Fibroblast of villous mesenchyme (primary cell): ENCODE data around the gene DGKI. TPM values are rescaled to one million over a fixed set of nuclear protein-coding genes. Genes with fewer than 3 reads are reported as not detected.

Experiments used
- DNase-seq: peaks from one replicate; pipeline ENCODE4 v3.0.0-alpha.2; 2010; ENCODE audit warnings: low read depth
- H3K4me3 ChIP-seq: 2 replicates; pipeline ENCODE4 v1.5.1; 2011; ENCODE audit warnings: low read depth, mild to moderate bottlenecking, low read length
- CTCF ChIP-seq: IDR thresholded peaks from 2 replicates; pipeline ENCODE4 v1.5.1; 2012; ENCODE audit warnings: low read depth, mild to moderate bottlenecking, low read length; ENCODE audit not compliant: insufficient read depth
- total RNA-seq: library from RNA; depleted of rRNA; stranded (reverse); fragments of >200 nt; gene quantifications from 2 replicates; pipeline ENCODE4 v1.2.3, GENCODE V29; 2012

The DGKI gene
- total RNA-seq, 1 donor, result 3.5 TPM

DNA sequence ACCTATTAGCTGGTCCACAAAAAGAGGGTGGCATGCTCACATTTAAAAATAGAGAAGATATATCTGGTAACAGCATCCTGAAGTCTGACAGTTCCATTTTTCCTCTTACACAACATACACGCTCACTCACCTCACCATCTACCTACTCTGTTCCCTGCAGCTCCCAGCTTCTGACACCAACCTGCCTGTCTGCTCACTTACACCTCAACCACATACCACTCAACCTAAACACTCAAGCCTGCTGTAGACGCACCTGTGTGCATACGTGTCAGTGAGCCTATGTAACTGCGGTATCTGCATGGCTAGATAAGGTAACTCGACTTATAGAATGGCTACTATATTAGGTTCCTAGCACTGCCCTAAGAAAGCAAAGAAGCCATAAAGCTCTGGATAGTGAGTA lies 174.9 kb downstream of the DGKI start:
- H3K4me3 ChIP-seq, result no peak overlapping the region
- no peak for TF ChIP-seq CTCF
- no peak for DNase-seq

- no peak for DNase-seq
- no peak overlapping the region for H3K4me3 ChIP-seq
- TF ChIP-seq CTCF, result no peak
Measured at GRCh38 chr7:137670222-137671064, 176.3 kb downstream of the DGKI start.

GRCh38 chr7:137669706-137670105 lies 177.1 kb downstream of the DGKI start:
- H3K4me3 ChIP-seq, result no peak overlapping the region
- no peak for DNase-seq
- no peak for TF ChIP-seq CTCF

GRCh38 chr7:137668404-137668803 lies 178.4 kb downstream of the DGKI start:
- DNase-seq, result no peak
- no peak for TF ChIP-seq CTCF
- H3K4me3 ChIP-seq, result no peak overlapping the region

- peak; percentile 59 for DNase-seq
- no peak overlapping the region for H3K4me3 ChIP-seq
- TF ChIP-seq CTCF, result no peak
Measured at GRCh38 chr7:137667633-137668387, 179.0 kb downstream of the DGKI start.

- no peak overlapping the region for H3K4me3 ChIP-seq
- DNase-seq, result no peak
- TF ChIP-seq CTCF, result no peak
Measured at GRCh38 chr7:137664846-137665245, 181.9 kb downstream of the DGKI start.

DNA sequence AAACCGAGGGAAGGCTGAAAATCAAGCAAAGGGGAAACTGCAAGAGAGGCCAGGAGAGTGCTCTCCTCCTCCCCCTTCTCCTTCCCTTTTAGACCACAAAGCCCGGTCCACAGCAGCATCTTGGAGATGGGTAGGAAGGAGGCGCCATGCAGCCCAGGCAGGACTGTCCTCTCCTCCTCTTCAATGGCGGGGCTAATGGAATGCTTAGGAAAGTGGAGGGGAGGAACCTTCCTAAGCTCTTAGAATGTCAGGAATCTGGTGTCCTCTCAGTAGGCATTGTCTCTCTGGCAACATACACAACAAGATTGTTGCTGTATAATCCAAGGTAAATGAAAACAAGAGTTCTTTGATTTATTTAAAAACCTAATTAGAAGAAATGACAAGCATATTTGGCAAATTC lies 185.1 kb downstream of the DGKI start:
- H3K4me3 ChIP-seq, result no peak overlapping the region
- no peak for TF ChIP-seq CTCF
- DNase-seq, result no peak
